ENCODE data around the gene SIGLEC11.

SIGLEC11 gene

DNA sequence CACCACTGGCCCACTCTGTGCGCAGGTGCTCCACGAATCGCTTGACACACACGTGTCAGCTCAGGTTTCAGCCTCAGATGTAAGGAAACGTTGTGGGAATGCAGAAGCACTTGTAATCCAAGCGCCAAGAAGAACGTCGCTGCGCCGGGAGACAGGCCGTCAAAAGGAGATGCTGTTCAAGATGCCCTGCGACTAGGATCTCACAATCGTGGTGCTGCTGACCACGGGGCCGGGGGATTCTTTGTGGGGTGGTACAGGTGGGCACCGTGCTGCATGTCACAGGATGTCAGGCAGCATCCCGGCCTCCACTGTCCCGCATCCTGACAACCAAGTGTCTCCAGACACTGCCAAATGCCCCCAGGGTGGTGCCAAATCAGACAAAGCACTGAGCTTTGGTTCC is 16.9 kb upstream of the SIGLEC11 start:
- POLR2A ChIA-PET = no interaction called here
- H3K36me3 ChIP-seq (ENCODE audit: control insufficient read depth in 2 of 2, insufficient read depth in 1 of 2, low read length in 2 of 2) = peaks cover 0 to 24% of the 10 kb centered on the region in 2 experiments; a peak in 2 of 3 replicates
- H3K4me3 ChIP-seq (ENCODE audit: low read depth, low read length) = no peak overlapping the region
- CTCF ChIA-PET = interaction anchor here (1.0 to 2.8 kb wide), 2 partner anchors 9 to 40 kb away, joined by 3 to 18 read pairs; no protein-coding TSS in a partner anchor
- no peaks in the 10 kb centered on the region for H3K4me1 ChIP-seq (ENCODE audit: control insufficient read depth, insufficient read depth, low read length)
- H3K27ac ChIP-seq (ENCODE audit: extremely low read depth, low read depth, low read length) = no peak overlapping the region
- TF ChIP-seq ZNF529 (tag by site-specific recombination; IDR thresholded peaks at IDR 0.05; ENCODE audit: insufficient replicate concordance) = no peak
- no peak for TF ChIP-seq ZNF239 (tag by site-specific recombination; IDR thresholded peaks at IDR 0.05)
- TF ChIP-seq, protein P1, sequence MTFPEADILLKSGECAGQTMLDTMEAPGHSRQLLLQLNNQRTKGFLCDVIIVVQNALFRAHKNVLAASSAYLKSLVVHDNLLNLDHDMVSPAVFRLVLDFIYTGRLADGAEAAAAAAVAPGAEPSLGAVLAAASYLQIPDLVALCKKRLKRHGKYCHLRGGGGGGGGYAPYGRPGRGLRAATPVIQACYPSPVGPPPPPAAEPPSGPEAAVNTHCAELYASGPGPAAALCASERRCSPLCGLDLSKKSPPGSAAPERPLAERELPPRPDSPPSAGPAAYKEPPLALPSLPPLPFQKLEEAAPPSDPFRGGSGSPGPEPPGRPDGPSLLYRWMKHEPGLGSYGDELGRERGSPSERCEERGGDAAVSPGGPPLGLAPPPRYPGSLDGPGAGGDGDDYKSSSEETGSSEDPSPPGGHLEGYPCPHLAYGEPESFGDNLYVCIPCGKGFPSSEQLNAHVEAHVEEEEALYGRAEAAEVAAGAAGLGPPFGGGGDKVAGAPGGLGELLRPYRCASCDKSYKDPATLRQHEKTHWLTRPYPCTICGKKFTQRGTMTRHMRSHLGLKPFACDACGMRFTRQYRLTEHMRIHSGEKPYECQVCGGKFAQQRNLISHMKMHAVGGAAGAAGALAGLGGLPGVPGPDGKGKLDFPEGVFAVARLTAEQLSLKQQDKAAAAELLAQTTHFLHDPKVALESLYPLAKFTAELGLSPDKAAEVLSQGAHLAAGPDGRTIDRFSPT (tag by site-specific recombination; IDR thresholded peaks at IDR 0.05) = no peak
- TF ChIP-seq ZNF391 (tag by site-specific recombination; IDR thresholded peaks at IDR 0.05; ENCODE audit: borderline replicate concordance, low read depth) = no peak
- TF ChIP-seq MEIS1 (CRISPR knock-in tag; IDR thresholded peaks at IDR 0.05; ENCODE audit: borderline replicate concordance) = no peak
- TF ChIP-seq, protein P2, sequence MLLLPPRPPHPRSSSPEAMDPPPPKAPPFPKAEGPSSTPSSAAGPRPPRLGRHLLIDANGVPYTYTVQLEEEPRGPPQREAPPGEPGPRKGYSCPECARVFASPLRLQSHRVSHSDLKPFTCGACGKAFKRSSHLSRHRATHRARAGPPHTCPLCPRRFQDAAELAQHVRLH (tag by site-specific recombination; IDR thresholded peaks at IDR 0.05) = no peak
- TF ChIP-seq ZNF548 (tag by site-specific recombination; IDR thresholded peaks at IDR 0.05) = no peak
- no peak for TF ChIP-seq ZBTB20 (tag by site-specific recombination; IDR thresholded peaks at IDR 0.05)
- TF ChIP-seq, protein P3, sequence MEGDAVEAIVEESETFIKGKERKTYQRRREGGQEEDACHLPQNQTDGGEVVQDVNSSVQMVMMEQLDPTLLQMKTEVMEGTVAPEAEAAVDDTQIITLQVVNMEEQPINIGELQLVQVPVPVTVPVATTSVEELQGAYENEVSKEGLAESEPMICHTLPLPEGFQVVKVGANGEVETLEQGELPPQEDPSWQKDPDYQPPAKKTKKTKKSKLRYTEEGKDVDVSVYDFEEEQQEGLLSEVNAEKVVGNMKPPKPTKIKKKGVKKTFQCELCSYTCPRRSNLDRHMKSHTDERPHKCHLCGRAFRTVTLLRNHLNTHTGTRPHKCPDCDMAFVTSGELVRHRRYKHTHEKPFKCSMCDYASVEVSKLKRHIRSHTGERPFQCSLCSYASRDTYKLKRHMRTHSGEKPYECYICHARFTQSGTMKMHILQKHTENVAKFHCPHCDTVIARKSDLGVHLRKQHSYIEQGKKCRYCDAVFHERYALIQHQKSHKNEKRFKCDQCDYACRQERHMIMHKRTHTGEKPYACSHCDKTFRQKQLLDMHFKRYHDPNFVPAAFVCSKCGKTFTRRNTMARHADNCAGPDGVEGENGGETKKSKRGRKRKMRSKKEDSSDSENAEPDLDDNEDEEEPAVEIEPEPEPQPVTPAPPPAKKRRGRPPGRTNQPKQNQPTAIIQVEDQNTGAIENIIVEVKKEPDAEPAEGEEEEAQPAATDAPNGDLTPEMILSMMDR (tag by site-specific recombination; IDR thresholded peaks at IDR 0.05) = no peak
- no peak for TF ChIP-seq ZNF133 (tag by site-specific recombination; IDR thresholded peaks at IDR 0.05)
- TF ChIP-seq ZNF626 (tag by site-specific recombination; IDR thresholded peaks at IDR 0.05) = no peak
- no peak for TF ChIP-seq ZNF324 (tag by site-specific recombination; IDR thresholded peaks at IDR 0.05)
- no peak for TF ChIP-seq ZNF792 (tag by site-specific recombination; IDR thresholded peaks at IDR 0.05)
- TF ChIP-seq YY1 (tag by site-specific recombination; IDR thresholded peaks at IDR 0.05) = no peak
- TF ChIP-seq GLI2 (tag by site-specific recombination; IDR thresholded peaks at IDR 0.05; ENCODE audit: borderline replicate concordance, low read depth) = no peak
- TF ChIP-seq GFI1B (tag by site-specific recombination; IDR thresholded peaks at IDR 0.05) = no peak
- no peak for TF ChIP-seq YY2 (tag by site-specific recombination; IDR thresholded peaks at IDR 0.05)
- TF ChIP-seq REPIN1 (tag by site-specific recombination; IDR thresholded peaks at IDR 0.05; ENCODE audit: low read depth) = no peak
- no peak for TF ChIP-seq EGR2 (tag by site-specific recombination; IDR thresholded peaks at IDR 0.05; ENCODE audit: low read depth)
- TF ChIP-seq, protein P4, sequence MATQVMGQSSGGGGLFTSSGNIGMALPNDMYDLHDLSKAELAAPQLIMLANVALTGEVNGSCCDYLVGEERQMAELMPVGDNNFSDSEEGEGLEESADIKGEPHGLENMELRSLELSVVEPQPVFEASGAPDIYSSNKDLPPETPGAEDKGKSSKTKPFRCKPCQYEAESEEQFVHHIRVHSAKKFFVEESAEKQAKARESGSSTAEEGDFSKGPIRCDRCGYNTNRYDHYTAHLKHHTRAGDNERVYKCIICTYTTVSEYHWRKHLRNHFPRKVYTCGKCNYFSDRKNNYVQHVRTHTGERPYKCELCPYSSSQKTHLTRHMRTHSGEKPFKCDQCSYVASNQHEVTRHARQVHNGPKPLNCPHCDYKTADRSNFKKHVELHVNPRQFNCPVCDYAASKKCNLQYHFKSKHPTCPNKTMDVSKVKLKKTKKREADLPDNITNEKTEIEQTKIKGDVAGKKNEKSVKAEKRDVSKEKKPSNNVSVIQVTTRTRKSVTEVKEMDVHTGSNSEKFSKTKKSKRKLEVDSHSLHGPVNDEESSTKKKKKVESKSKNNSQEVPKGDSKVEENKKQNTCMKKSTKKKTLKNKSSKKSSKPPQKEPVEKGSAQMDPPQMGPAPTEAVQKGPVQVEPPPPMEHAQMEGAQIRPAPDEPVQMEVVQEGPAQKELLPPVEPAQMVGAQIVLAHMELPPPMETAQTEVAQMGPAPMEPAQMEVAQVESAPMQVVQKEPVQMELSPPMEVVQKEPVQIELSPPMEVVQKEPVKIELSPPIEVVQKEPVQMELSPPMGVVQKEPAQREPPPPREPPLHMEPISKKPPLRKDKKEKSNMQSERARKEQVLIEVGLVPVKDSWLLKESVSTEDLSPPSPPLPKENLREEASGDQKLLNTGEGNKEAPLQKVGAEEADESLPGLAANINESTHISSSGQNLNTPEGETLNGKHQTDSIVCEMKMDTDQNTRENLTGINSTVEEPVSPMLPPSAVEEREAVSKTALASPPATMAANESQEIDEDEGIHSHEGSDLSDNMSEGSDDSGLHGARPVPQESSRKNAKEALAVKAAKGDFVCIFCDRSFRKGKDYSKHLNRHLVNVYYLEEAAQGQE (tag by site-specific recombination; IDR thresholded peaks at IDR 0.05) = no peak
- no peaks in the 10 kb centered on the region for H3K9me3 ChIP-seq (ENCODE audit: control insufficient read depth, insufficient read depth, low read depth, low read length)

Measured in HEK293 (cell line).